ENCODE measurements around the gene CALN1. TPM values are rescaled to one million over a fixed set of nuclear protein-coding genes. Genes with fewer than 3 reads are reported as not detected.

Gene CALN1
- total RNA-seq, 1 donor from 2014 or later = not detected

DNA sequence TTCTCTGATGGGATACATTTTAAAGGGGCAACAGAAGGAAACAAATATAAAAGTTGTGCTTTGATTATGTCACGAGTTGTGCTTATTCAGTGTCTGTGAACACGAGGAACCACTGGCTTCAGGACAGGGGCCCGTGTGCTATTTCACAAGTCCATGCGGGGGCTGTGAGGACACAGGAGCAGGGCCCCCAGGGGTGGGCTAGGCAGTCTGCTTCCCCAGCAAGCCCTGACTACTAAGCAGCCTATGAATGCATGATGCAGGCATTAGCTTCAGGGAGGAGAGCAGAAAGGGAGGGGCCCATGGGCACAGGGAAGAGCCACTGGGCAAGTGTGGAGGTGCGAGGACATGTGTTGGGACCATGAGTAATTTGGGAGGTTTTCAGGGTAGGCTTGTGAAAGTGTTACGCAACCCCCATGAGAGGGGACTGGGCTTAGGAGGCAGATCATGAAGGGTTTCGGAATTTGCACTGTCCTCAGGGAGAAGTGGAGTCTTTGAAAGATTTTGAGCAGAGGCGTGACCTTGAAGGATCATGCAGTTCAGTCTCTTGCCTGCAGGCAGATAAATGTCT lies 424.9 kb downstream of the CALN1 start:
- no peak for DNase-seq
- no peak for ATAC-seq

DNA sequence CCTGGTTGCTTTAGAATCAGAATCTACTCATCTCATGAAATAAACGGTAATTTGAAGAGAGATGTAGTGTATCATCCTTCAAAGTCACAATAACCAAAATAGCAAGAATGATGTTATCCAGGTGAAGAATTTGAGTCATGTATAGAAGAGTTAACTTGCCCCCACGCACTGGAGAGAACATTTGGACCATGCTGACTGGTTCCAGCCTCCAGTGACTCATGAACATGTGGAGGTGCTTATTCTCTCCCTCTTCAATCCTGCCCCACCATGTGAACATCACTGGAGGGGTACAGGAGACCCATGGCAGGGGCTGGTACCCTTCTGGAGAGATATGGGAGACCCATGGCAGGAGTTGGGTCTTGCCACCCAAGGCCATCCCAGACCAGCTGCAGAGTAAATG lies 427.8 kb downstream of the CALN1 start:
- no peak overlapping the region for H3K27ac ChIP-seq
- intact Hi-C loops (cut with DNase I) = no loop called here
- no peak for ATAC-seq
- TF ChIP-seq, protein P1, sequence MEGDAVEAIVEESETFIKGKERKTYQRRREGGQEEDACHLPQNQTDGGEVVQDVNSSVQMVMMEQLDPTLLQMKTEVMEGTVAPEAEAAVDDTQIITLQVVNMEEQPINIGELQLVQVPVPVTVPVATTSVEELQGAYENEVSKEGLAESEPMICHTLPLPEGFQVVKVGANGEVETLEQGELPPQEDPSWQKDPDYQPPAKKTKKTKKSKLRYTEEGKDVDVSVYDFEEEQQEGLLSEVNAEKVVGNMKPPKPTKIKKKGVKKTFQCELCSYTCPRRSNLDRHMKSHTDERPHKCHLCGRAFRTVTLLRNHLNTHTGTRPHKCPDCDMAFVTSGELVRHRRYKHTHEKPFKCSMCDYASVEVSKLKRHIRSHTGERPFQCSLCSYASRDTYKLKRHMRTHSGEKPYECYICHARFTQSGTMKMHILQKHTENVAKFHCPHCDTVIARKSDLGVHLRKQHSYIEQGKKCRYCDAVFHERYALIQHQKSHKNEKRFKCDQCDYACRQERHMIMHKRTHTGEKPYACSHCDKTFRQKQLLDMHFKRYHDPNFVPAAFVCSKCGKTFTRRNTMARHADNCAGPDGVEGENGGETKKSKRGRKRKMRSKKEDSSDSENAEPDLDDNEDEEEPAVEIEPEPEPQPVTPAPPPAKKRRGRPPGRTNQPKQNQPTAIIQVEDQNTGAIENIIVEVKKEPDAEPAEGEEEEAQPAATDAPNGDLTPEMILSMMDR (IDR thresholded peaks at IDR 0.05) = no peak
- H3K36me3 ChIP-seq = no peaks in the 10 kb centered on the region
- H3K27me3 ChIP-seq = no peaks in the 10 kb centered on the region
- no peaks in the 10 kb centered on the region for H3K9me3 ChIP-seq
- no peak for DNase-seq
- no peak overlapping the region for H3K4me3 ChIP-seq
- no peaks in the 10 kb centered on the region for H3K4me1 ChIP-seq

More for the DNA sequence above, 424.9 kb downstream of the CALN1 start:
- no peaks in the 10 kb centered on the region for H3K36me3 ChIP-seq
- H3K9me3 ChIP-seq = no peaks in the 10 kb centered on the region
- no peak overlapping the region for H3K4me3 ChIP-seq
- intact Hi-C loops (cut with DNase I) = no loop called here
- no peaks in the 10 kb centered on the region for H3K27me3 ChIP-seq
- H3K4me1 ChIP-seq = no peaks in the 10 kb centered on the region
- no peak overlapping the region for H3K27ac ChIP-seq
- TF ChIP-seq, protein P1 (IDR thresholded peaks at IDR 0.05) = no peak

DNA sequence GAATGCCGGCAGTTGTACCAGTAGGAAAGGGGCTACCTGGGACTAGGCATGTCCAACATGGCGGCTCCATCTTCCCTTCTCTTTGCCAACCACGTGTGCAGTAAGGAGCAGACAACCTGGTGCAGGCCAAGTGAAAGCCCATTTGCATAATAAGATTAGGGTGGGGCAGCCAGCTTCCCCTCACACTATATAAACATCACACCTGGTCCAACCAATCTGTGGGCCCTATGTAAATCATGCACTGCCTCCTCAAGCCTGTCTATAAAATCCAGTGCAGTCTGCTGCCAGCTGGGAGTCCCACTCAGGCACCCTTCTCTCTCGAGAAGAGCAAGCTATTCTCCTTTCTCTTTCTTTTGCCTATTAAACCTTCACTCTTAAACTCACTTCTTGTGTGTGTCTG lies 429.3 kb downstream of the CALN1 start:
- intact Hi-C loops (cut with DNase I) = no loop called here

DNA sequence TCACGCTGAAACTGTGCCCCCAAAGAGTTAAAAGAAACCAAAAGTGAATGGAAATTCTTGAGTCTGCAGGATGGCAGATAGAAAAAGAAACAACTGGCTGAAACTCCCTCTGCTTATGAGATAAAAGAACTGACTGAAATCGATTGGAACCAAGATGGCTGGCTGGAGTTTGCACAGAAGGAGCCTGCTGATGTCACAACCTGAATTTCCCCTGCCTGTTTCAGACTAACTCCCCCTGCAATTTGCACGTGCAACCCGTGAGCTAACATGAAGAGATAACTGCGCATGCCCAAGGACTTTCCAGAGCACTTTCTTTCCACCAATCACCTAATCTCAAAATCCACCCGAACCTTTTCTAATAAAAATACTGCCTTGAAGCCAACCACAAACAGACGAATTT lies 435.5 kb downstream of the CALN1 start:
- TF ChIP-seq, protein P1 (IDR thresholded peaks at IDR 0.05) = no peak
- Histone ChIP-seq H3K27ac (no peak overlapping the region), H3K4me1 (no peaks in the 10 kb centered on the region), H3K36me3 (no peaks in the 10 kb centered on the region), H3K27me3 (no peaks in the 10 kb centered on the region), H3K9me3 (no peaks in the 10 kb centered on the region), H3K4me3 (no peak overlapping the region)
- intact Hi-C loops (cut with DNase I) = no loop called here
- ATAC-seq (no peak), DNase-seq (no peak)

More for the DNA sequence above, 429.3 kb downstream of the CALN1 start:
- Histone ChIP-seq H3K27me3 (no peaks in the 10 kb centered on the region), H3K36me3 (no peaks in the 10 kb centered on the region), H3K27ac (no peak overlapping the region), H3K4me1 (no peaks in the 10 kb centered on the region), H3K9me3 (no peaks in the 10 kb centered on the region), H3K4me3 (no peak overlapping the region)
- DNase-seq (no peak), ATAC-seq (no peak)
- TF ChIP-seq, protein P1 (IDR thresholded peaks at IDR 0.05) = no peak

DNA sequence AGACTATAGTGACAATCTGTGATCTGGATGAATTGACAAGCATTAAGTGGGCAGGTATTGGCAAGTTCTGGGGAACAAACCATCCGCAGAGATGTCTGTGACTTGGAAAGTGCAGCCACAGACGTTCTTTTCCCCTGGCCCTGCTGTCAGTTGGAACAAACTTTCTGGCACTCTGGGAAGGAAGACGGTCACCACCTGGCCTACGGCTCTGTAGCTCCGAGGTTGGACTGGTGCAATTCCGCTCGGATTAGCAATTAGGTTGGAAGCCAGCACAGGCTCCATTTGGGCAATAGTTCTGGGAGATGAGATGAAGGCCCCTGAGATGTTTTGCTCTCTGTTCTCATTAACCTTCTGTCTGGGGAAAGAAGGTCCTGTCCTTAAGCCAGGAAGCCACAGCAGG lies 437.5 kb downstream of the CALN1 start:
- no peak for DNase-seq

More for the DNA sequence above, 437.5 kb downstream of the CALN1 start:
- Histone ChIP-seq H3K4me3 (no peak overlapping the region), H3K36me3 (no peaks in the 10 kb centered on the region), H3K27me3 (no peaks in the 10 kb centered on the region), H3K27ac (no peak overlapping the region), H3K4me1 (no peaks in the 10 kb centered on the region), H3K9me3 (no peaks in the 10 kb centered on the region)
- intact Hi-C loops (cut with DNase I) = no loop called here
- TF ChIP-seq, protein P1 (IDR thresholded peaks at IDR 0.05) = no peak
- ATAC-seq = no peak
